HG03108 (cell line): ENCODE results near the gene PTPN9.
"Not testable (repeated sequence)": the region's sequence is repeated elsewhere in the genome, so short reads cannot be mapped to it uniquely, and the experiment has no call there.

ENCODE experiments used
- ATAC-seq: cut with Tn5 transposase; IDR thresholded peaks from one replicate; pipeline ENCODE4 v1.9.1; 2021; ENCODE audit warnings: moderate library complexity; ENCODE audit not compliant: unreplicated experiment

PTPN9 gene

DNA sequence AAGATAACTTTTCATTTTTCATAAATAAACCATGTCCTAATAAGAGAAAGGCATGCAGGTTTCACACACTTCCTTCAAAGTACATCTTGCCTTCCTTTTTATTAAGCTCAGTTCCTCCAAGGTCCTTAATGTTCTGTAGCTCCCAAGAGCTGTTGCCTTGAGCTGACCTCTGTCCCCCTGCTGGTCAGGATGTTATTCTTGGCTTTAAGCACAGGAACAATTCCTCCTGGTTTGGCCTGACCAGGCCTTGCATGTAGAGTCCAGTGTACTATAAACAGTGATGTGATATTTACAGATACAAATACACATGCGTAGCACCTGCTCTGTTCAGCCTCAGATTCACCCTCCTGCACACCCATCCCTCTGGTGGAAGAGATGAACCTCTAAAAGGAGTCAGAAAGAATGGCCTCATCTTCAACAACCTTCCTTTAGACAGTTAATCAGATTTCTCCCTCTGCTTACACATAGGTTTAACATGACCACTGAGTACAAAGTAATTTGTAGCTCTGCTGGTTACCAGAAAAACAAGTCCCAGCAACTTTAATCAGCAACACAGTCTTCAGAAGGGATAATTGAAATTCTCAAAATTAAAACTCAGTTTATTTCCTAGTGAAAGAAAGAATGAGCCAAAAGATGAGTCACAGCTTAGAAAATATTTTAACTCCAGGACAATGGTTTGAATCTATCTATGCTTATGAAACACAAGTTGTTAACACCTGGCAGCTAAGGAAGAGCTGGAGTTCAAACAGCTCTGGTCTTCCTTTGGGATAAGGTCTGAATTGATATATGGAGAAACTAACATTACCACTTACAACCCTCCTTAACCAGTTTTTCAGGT is 46.5 kb downstream of the PTPN9 start:
- no peak for ATAC-seq

DNA sequence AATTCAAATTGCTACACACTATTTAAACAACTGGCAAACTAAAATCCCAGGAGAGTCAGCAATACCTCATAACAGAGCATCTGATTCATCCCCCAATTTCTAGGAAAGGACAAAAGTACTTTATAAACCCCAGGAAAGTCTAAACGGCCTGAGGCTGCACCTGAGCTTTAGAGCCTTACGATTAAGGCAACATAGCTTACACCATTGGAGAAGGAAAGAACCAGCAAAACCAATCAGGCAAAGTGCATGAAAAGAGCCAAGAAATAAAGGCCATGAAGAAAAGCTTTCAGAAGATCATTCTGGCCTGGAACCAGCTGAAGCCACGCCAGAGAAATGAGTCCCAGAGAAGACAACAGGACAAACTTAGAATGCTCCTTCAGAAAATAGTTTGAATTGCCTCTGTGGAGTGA is 48.1 kb downstream of the PTPN9 start:
- no peak for ATAC-seq

DNA sequence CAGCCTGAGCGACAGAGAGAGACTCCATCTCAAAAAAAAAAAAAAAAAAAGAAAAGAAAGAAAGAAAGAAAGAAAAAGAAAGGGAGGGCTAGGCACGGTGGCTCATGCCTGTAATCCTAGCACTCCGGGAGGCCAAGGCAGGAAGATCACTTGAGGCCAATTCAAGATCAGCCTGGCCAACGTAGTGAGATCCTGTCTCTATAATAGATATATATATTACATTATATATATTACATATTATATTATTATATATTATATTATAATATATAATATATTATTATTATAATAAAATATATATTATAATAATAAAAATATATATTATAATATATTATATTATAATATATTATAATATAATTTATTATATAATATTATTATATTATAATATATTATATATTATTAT is 48.9 kb downstream of the PTPN9 start:
- no peak for ATAC-seq

DNA sequence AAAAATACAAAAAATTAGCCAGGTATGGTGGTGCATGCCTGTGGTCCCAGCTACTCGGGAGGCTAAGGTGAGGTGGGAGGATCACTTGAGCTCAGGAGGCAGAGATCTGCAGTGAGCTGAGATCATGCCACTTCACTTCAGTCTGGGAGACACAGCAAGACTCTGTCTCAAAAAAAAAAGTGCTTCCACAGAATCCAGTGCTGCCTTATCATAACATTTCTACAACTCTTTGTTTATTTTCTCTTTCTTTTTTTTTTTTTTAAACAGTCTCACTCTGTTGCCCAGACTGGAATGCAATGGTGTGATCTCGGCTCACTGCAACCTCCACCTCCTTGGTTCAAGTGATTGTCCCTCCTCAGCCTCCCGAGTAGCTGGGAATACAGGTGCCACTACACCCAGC is 53.4 kb downstream of the PTPN9 start:
- not testable (repeated sequence) for ATAC-seq

DNA sequence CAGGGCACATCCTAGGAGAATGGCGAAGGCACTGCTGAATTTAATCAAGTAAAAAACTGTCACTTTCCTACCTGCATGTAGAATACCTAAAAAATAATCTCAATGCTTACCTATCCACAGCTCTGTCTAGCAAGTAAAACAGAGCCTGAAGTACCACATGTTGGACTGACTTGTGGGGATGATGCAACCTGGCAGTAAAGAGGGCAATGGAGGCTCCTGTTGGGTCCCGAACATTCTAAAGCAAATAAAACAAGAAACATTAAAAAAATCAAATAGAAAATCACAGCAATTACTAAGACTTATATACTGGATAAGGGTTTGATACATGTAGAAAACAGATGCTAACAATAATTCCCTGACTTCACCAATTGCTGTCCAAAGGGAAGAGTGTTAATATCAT is 56.1 kb downstream of the PTPN9 start:
- ATAC-seq, result no peak

DNA sequence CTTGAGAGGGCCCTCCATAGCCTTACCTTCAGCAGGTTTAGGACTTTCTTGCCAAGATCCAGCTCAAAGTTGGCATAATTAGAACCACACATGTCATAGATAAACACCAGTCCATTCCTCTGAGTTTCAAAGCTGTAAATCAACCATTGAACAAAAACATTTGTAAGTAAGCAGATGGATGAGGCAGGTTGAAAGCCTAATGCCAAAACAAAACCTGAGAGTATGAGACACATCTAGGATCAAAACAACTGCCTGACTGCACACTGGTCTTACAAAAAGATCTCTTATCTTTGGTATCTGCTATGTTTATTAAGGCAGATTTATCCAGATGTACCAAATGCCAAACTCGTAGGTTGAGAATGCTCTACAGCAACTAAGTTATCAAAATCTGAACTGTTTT is 61.9 kb downstream of the PTPN9 start:
- no peak for ATAC-seq

GRCh38 chr15:75508840-75509532 is 70.1 kb downstream of the PTPN9 start:
- no peak for ATAC-seq

GRCh38 chr15:75502360-75502759 is 76.8 kb downstream of the PTPN9 start:
- no peak for ATAC-seq

DNA sequence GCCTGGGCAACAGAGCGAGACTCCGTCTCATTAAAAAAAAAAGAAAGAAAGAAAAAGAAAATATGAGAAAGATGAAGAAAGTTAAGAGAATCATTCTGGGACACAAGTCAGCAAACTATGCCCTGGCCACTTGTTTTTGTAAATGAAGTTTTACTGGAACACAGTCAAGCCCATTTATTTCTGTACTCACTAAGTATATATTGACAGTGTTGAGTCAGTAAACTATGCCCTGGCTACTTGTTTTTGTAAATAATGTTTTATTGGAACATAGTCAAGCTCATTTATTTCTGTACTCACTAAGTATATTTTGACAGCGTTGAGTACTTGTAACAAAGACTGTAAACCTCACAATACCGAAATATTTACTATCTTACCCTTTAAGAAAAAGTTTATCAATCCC is 85.4 kb downstream of the PTPN9 start:
- ATAC-seq, result no peak

DNA sequence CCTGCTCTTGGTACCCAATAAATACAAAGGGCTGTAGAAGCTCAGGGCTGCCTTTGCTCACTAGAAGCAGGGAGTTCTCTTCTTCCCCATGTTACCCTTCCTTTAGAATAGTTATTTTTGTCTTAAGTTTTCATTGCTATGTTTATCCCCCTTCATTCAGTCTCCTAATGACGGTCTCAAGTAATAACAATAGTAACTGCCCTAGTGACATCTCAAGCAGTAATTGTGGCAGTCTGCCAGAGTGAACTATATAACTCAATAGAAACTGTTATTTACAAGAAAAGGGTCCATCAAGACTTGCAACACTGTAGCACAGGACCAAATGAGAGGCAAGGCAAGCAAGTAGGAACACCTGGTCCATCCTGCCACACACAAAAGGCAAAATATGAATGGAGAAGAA is 95.2 kb downstream of the PTPN9 start:
- ATAC-seq, result no peak

DNA sequence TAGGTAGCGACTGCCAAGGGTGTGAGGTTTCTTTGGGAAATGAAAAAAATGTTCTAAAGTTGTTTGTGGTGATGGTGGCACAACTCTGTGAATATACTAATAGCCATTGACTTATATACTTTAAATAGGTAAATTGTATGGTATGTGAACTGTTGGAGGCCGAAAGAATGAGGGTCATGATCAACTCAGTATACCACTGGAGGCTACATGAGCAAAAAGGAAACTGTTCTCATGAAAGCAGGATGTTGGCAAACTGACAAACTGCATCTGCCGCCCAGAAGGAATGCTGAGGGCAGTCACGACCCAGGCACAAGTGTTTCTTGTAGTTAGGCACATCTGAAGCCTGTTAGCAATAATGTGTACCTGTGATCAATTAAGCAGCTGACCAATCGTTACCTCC is 95.6 kb downstream of the PTPN9 start:
- not testable (repeated sequence) for ATAC-seq

- ATAC-seq, result no peak
These were observed 96.0 kb downstream of the PTPN9 start for GRCh38 chr15:75483106-75483505.

DNA sequence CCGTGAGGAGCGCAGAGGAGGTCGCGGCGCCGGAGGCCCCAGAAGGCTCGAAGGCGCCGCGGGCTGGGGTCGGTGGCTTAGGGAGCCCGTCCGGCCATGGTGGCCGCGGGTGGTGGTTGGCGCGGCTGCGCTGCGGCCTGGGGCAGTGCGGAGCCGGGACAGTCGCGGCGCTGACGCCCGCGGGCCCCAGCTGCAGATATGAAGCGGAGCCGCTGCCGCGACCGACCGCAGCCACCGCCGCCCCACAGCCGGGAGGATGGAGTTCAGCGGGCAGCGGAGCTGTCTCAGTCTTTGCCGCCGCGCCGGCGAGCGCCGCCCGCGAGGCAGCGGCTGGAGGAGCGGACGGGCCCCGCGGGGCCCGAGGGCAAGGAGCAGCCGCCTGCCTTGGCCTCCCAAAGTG is 98.7 kb downstream of the PTPN9 start:
- not testable (repeated sequence) for ATAC-seq

- ATAC-seq, result no peak
These were observed 99.4 kb downstream of the PTPN9 start for GRCh38 chr15:75479670-75480069.

DNA sequence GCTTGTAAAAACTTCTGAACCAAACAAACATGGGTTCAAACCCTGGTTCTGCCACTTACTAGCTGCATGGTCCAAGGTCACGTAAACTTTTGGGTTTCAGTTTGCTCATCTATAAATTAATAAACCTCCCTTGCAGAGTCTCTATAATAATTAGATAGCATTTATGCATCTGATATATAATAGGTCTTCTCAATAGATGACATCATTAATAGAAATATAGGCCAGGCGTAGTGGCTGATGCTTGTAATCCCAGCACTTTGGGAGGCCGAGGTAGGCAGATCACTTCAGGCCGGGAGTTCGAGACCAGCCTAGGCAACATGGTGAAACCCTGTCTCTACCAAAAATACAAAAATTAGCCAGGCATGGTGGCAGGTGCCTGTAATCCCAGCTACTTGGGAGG is 102.0 kb downstream of the PTPN9 start:
- ATAC-seq, result not testable (repeated sequence)

DNA sequence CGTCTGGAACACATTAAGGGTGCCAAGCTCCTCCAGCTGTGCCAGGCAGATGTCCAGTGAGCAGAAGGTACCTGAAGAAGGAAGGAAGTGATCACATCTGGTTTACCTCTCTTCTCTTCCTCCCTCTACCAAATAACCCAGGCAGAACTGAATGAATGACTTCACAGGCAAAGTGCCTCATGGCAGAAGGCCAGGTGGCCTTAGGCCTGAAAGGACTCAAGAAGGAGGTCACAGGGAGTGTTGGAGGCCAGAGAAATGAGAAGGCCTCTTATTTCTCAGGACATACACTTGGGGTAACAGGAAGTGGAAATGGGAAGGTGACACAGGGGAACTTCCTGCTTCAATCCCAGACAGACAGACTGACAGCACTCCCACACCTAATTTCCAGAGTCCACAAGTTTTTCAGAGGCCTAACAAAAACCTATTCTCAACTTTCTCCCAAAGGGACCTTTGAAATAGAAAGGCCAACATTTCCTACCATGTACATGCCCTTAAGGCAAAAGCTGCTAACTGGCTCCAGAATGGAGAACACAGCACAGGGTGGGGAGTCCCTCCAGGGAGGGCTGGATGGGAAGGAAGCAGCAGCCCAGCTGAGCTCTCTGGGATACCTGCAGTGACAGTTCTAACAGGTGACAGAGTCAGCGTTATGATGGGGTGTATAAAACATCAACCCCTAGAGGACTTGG is 110.1 kb downstream of the PTPN9 start:
- no peak for ATAC-seq

GRCh38 chr15:75460646-75461045 is 118.5 kb downstream of the PTPN9 start:
- no peak for ATAC-seq

GRCh38 chr15:75459581-75459980 is 119.5 kb downstream of the PTPN9 start:
- no peak for ATAC-seq

DNA sequence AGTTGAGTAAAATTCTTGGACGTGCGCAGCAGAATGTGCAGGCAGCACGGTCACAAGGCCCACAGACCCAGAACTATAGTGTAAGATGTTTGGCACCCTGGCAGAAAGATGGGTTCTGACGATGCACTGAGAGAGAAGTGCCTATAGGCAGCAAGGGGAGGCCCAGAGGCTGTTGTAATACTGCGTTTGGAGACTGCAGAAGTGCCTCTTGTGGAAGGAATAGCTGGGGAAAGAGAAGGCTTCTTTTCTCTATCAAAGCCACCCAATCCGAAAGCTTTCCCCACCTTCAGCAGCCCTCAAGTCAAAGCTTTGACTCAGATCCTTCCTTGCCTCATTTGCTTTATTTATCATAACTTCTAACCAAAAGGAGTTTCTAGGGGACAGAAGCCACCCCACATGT is 122.4 kb downstream of the PTPN9 start:
- no peak for ATAC-seq

- ATAC-seq, result no peak
These were observed 123.1 kb downstream of the PTPN9 start for GRCh38 chr15:75455982-75456531.

DNA sequence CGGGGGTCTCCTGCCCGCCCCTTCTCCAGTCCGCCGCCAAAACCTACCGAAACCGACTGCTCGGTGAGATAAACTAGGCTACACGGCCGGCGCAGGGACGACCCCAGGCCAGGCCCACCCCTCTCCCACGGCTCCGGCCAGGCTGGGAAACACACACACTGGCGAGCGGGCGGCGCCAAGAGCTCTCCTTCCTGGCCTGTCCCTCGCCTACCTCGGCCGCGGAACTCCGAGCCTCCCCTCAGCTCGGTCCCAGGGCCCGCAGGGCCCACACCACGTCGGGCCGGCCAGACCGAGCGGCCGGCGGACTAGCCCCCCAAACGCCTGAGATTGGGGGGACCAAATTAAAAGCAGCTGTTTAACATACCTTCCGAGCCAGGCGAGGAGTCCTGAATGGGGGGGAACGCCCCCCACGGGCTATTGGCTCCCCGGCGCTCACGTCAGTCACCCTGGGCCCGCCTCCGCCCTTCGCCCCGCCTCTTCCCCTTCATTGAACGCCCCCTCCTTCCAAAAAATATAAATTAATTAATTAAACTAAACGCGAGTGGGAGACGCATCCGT is 123.6 kb downstream of the PTPN9 start:
- no peak for ATAC-seq
